H9 (cell line): Measurements from ENCODE around the gene DAAM2. TPM values are rescaled to one million over a fixed set of nuclear protein-coding genes. Genes with fewer than 3 reads are reported as not detected.
A peak's percentile ranks its signal among the peaks of the same experiment; 100 is the strongest.

ENCODE experiments used
- DNase-seq: peaks from one replicate; pipeline ENCODE4 v3.0.0-alpha.2; 2017
- H2AFZ ChIP-seq: one replicate; pipeline ENCODE4 v1.6.1; 2013; ENCODE audit warnings: mild to moderate bottlenecking, low read length, control low read depth, moderate library complexity
- H2AK5ac ChIP-seq: 2 replicates; pipeline ENCODE4 v1.6.1; 2013; ENCODE audit warnings: low read length, control low read depth, mixed read lengths; ENCODE audit not compliant: insufficient read length
- H2BK120ac ChIP-seq: one replicate; pipeline ENCODE4 v1.6.1; 2013; ENCODE audit warnings: low read depth, mild to moderate bottlenecking, low read length, control low read depth, inconsistent platforms; ENCODE audit not compliant: poor library complexity, severe bottlenecking
- H2BK12ac ChIP-seq: 2 replicates; pipeline ENCODE4 v1.6.1; 2013; ENCODE audit warnings: low read length, control low read depth, mixed read lengths, low read depth; ENCODE audit not compliant: insufficient read length
- H2BK15ac ChIP-seq: 2 replicates; pipeline ENCODE4 v1.6.1; 2013; ENCODE audit warnings: low read depth, low read length, control low read depth
- H2BK20ac ChIP-seq: one replicate; pipeline ENCODE4 v1.6.1; 2013; ENCODE audit warnings: low read depth, mild to moderate bottlenecking, low read length, control low read depth, inconsistent platforms; ENCODE audit not compliant: poor library complexity, severe bottlenecking
- H2BK5ac ChIP-seq: 2 replicates; pipeline ENCODE4 v1.6.1; 2013; ENCODE audit warnings: low read length, control low read depth, mixed read lengths; ENCODE audit not compliant: insufficient read length
- H3K14ac ChIP-seq: 2 replicates; pipeline ENCODE4 v1.6.1; 2013; ENCODE audit warnings: low read length, control low read depth; ENCODE audit not compliant: insufficient read depth
- H3K18ac ChIP-seq: 2 replicates; pipeline ENCODE4 v1.6.1; 2013; ENCODE audit warnings: low read depth, mild to moderate bottlenecking, mixed read lengths, low read length, control low read depth; ENCODE audit not compliant: insufficient read length
- H3K23ac ChIP-seq: 2 replicates; pipeline ENCODE4 v1.6.1; 2013; ENCODE audit warnings: low read length, control low read depth, mixed read lengths, low read depth; ENCODE audit not compliant: insufficient read length
- H3K23me2 ChIP-seq: 2 replicates; pipeline ENCODE4 v1.6.1; 2013; ENCODE audit warnings: low read depth, mild to moderate bottlenecking, mixed read lengths, low read length, control low read depth; ENCODE audit not compliant: insufficient read length, poor library complexity, severe bottlenecking
- H3K27ac ChIP-seq: 2 replicates; pipeline ENCODE4 v1.5.1; 2013; ENCODE audit warnings: low read length, control low read depth, mixed read lengths, low read depth; ENCODE audit not compliant: insufficient read length
- H3K27me3 ChIP-seq: 2 replicates; pipeline ENCODE4 v1.6.1; 2013; ENCODE audit warnings: low read length, control low read depth, inconsistent platforms; ENCODE audit not compliant: insufficient read depth
- H3K4ac ChIP-seq: 2 replicates; pipeline ENCODE4 v1.6.1; 2013; ENCODE audit warnings: low read depth, mild to moderate bottlenecking, control low read depth, inconsistent platforms, low read length, moderate library complexity
- H3K4me1 ChIP-seq: 2 replicates; pipeline ENCODE4 v1.6.1; 2013; ENCODE audit warnings: low read length, control low read depth, inconsistent platforms; ENCODE audit not compliant: insufficient read depth
- H3K4me2 ChIP-seq: 2 replicates; pipeline ENCODE4 v1.6.1; 2013; ENCODE audit warnings: low read length, control low read depth, mixed read lengths; ENCODE audit not compliant: insufficient read length, insufficient read depth
- H3K56ac ChIP-seq: 2 replicates; pipeline ENCODE4 v1.6.1; 2013; ENCODE audit warnings: low read depth, mild to moderate bottlenecking, mixed read lengths, low read length, control low read depth; ENCODE audit not compliant: insufficient read length
- H3K79me1 ChIP-seq: 2 replicates; pipeline ENCODE4 v1.6.1; 2013; ENCODE audit warnings: low read depth, mild to moderate bottlenecking, moderate library complexity, low read length, control low read depth, inconsistent platforms; ENCODE audit not compliant: insufficient read depth, poor library complexity, severe bottlenecking
- H3K79me2 ChIP-seq: 2 replicates; pipeline ENCODE4 v1.6.1; 2013; ENCODE audit warnings: low read length, control low read depth, inconsistent platforms; ENCODE audit not compliant: insufficient read depth
- H3K9ac ChIP-seq: 2 replicates; pipeline ENCODE4 v1.6.1; 2013; ENCODE audit warnings: low read length, control low read depth, mixed read lengths; ENCODE audit not compliant: insufficient read length; ENCODE audit errors: extremely low read depth
- H3K9me3 ChIP-seq: one replicate; pipeline ENCODE4 v1.6.1; 2013; ENCODE audit warnings: low read depth, low read length, inconsistent platforms; ENCODE audit not compliant: control insufficient read depth
- H3T11ph ChIP-seq: one replicate; pipeline ENCODE4 v1.6.1; 2013; ENCODE audit warnings: mild to moderate bottlenecking, low read length, control low read depth, inconsistent platforms
- H4K20me1 ChIP-seq: one replicate; pipeline ENCODE4 v1.6.1; 2013; ENCODE audit not compliant: control insufficient read depth, insufficient read length, insufficient read depth
- H4K5ac ChIP-seq: 2 replicates; pipeline ENCODE4 v1.6.1; 2013; ENCODE audit warnings: low read depth, mild to moderate bottlenecking, mixed read lengths, low read length, control low read depth; ENCODE audit not compliant: insufficient read length
- H4K8ac ChIP-seq: replicated peaks from 2 replicates; pipeline ENCODE4 v1.6.1; 2013; ENCODE audit warnings: low read length, control low read depth, mixed read lengths, low read depth; ENCODE audit not compliant: insufficient read length
- H4K91ac ChIP-seq: 2 replicates; pipeline ENCODE4 v1.6.1; 2013; ENCODE audit warnings: low read depth, mild to moderate bottlenecking, moderate library complexity, mixed read lengths, low read length, control low read depth; ENCODE audit not compliant: insufficient read length
- H3K27ac Mint-ChIP-seq, 3 experiments: 2 replicates in 2 of 3; 3 replicates in 1 of 3; pipeline ENCODE4 v1.8.0; 2020 to 2021; ENCODE audit warnings: mixed read lengths in 3 of 3, mild to moderate bottlenecking in 1 of 3, moderate library complexity in 1 of 3
- H3K27me3 Mint-ChIP-seq: 2 replicates; pipeline ENCODE4 v1.8.0; 2021; ENCODE audit warnings: low read depth, mild to moderate bottlenecking, moderate library complexity, mixed read lengths
- H3K36me3 Mint-ChIP-seq, 3 experiments: 2 replicates in 2 of 3; 3 replicates in 1 of 3; pipeline ENCODE4 v1.8.0; 2020 to 2021; ENCODE audit warnings: low read depth in 3 of 3, mixed read lengths in 3 of 3; ENCODE audit not compliant: insufficient read depth in 1 of 3
- H3K4me1 Mint-ChIP-seq, 2 experiments: 2 replicates each; pipeline ENCODE4 v1.8.0; 2020; ENCODE audit warnings: mixed read lengths in 2 of 2
- H3K4me3 Mint-ChIP-seq, 2 experiments: 2 replicates in 1 of 2; 3 replicates in 1 of 2; pipeline ENCODE4 v1.8.0; 2020 to 2021; ENCODE audit warnings: mild to moderate bottlenecking in 2 of 2, mixed read lengths in 2 of 2, moderate library complexity in 1 of 2
- H3K9me3 Mint-ChIP-seq, 2 experiments: 2 replicates in 1 of 2; 3 replicates in 1 of 2; pipeline ENCODE4 v1.8.0; 2020; ENCODE audit warnings: mild to moderate bottlenecking in 2 of 2, mixed read lengths in 2 of 2, moderate library complexity in 1 of 2
- CTCF ChIP-seq: fragments of 200-600 bp; sonication (generic); conservative IDR thresholded peaks from 3 replicates; pipeline ENCODE4 v1.8.0; 2021; ENCODE audit warnings: antibody characterized with exemption, mild to moderate bottlenecking
- WGBS: extraction: QIAGEN DNeasy Blood & Tissue Kit; methylation state at CpG from one replicate; pipeline ENCODE4 v1.1.7; 2013; ENCODE audit warnings: missing lambda C conversion rate, low lambda C conversion rate, mixed read lengths; ENCODE audit not compliant: insufficient read length; ENCODE audit errors: extremely low coverage; 5-methylcytosine and 5-hydroxymethylcytosine counted together
- total RNA-seq: library from RNA; stranded (reverse); gene quantifications from 2 replicates; pipeline ENCODE4 v1.2.1, GENCODE V29; 2021

Gene DAAM2
- total RNA-seq, 1 experiment from 2014 or later: 1.1 TPM

GRCh38 chr6:39897698-39898097 lies 105.5 kb downstream of the DAAM2 start:
- Histone ChIP-seq H2BK12ac (no peak overlapping the region), H4K8ac (no peak overlapping the region), H3K27me3 (no peaks in the 10 kb centered on the region), H3K9me3 (no peaks in the 10 kb centered on the region), H2BK120ac (no peak overlapping the region), H3K23ac (no peak overlapping the region), H2AK5ac (no peak overlapping the region), H3T11ph (no peak overlapping the region), H3K4ac (no peak overlapping the region), H2BK20ac (no peak overlapping the region), H3K18ac (no peak overlapping the region), H4K91ac (no peak overlapping the region), H3K9ac (no peak overlapping the region), H3K4me1 (peaks cover 10% of the 10 kb centered on the region; the same call in 1 of the 2 replicates), H3K23me2 (no peaks in the 10 kb centered on the region), H2AFZ (no peak overlapping the region), H4K20me1 (no peaks in the 10 kb centered on the region), H4K5ac (no peak overlapping the region), H3K79me1 (no peaks in the 10 kb centered on the region), H3K56ac (no peak overlapping the region), H3K14ac (no peak overlapping the region), H3K4me2 (no peak overlapping the region), H3K27ac (no peak overlapping the region), H3K79me2 (no peaks in the 10 kb centered on the region), H2BK5ac (no peak overlapping the region), H2BK15ac (no peak overlapping the region)
- Mint-ChIP-seq H3K4me1 (peaks cover 15 to 16% of the 10 kb centered on the region in 2 experiments), H3K4me3 (no peak overlapping the region), H3K27ac (peak overlapping the region in 1 of 3 experiments; percentile 74; a peak in 3 of 7 replicates), H3K36me3 (peaks cover 0 to 4% (median 0%) of the 10 kb centered on the region in 3 experiments; a peak in 3 of 7 replicates), H3K27me3 (peaks cover 7% of the 10 kb centered on the region), H3K9me3 (peaks cover 0 to 2% of the 10 kb centered on the region in 2 experiments; a peak in 1 of 5 replicates)
- no CpG with 5 or more reads among the region's 3 CpGs for WGBS
- DNase-seq: no peak
- no peak for TF ChIP-seq CTCF
